Fibroblast of pulmonary artery (primary cell): ENCODE measurements around the gene DBI.

Experiments
- DNase-seq: peaks from one replicate; pipeline ENCODE4 v3.0.0-alpha.2; 2010; ENCODE audit warnings: low read depth
- H3K4me3 ChIP-seq: replicated peaks from 2 replicates; pipeline ENCODE4 v1.5.1; 2011; ENCODE audit warnings: low read depth, mild to moderate bottlenecking, control low read depth, low read length, moderate library complexity
- CTCF ChIP-seq: IDR thresholded peaks from 2 replicates; pipeline ENCODE4 v1.5.1; 2011; ENCODE audit warnings: mild to moderate bottlenecking, control low read depth, low read length, inconsistent platforms; ENCODE audit errors: missing control alignments

The DBI gene

DNA sequence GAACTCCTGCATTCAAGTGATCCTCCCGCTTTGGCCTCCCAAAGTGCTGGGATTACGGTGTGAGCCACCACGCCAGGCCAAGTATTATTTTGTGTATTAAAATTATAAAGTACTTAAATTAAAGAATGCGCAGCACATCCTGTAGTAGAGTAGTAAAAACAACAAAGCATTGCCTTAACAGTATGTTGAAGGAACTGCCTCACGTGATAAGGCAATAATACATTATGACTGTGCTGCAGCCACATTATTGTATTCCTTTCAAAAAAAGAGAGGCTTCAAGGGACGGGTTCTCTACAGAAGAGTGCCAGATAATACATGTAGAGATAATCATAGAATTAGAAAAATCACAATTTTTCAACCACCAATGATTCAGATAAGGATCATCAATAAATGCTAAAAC, 33.8 kb upstream of the DBI start:
- TF ChIP-seq CTCF: no peak
- no peak overlapping the region for H3K4me3 ChIP-seq
- no peak for DNase-seq

DNA sequence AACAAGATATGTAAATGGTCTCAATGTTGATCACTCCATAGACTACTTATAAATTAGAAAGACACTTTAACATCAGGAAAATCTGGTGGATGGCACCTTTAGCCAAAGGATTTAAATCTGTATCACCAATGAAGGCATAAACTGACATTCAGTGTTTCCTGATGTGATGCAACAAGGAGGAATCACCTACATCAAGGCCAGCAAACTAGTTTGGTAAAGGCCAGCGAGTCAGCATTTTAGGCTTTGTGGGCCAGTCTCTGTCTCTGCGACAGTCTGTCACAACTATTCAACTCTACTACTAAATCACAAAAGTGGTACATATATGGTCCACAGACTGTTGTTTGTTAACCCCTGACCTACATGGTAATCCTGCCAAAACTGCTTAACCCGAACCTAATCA, 33.4 kb upstream of the DBI start:
- peak; percentile 8 for DNase-seq
- no peak overlapping the region for H3K4me3 ChIP-seq
- no peak for TF ChIP-seq CTCF

DNA sequence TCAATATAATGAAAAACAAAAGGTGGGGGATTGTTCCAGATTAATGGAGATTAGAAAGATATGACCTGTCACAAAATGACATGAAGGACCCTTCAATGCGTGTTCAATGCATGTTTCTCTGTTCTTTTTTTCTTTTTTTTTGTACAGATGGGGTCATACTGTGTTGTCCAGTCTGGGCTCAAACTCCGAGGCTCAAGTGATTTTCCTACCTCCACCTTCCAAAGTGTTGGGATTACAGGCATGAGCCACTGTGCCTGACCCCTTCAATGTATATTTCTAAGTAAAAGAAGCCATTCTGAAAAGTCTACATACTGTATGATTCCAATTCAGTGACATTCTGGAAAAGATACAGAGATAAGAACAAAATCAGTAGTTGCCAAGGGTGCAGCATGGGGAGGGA, 32.9 kb upstream of the DBI start:
- no peak overlapping the region for H3K4me3 ChIP-seq
- TF ChIP-seq CTCF: no peak
- DNase-seq: no peak

- H3K4me3 ChIP-seq: no peak overlapping the region
- no peak for DNase-seq
- no peak for TF ChIP-seq CTCF
Observed at GRCh38 chr2:119337749-119338148, 29.0 kb upstream of the DBI start.

DNA sequence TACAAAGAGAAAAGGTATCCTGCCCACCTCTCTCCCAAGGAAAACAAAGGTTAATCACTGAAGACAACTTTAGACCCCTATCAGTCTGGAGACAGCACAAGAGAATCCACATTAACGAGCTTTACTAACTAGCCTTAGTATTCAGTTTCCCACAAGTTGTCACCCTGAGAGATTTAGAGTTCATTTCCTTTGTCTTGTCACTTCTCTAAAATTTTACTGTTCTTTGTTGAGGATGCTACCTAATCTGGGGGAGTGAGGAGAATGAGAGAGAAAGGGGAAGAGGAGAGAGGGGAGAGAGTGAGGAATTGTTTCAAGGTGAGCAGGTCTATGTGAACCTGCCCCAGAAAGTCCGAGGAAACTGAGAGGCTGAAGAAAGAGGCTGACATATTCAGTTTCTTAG, 28.5 kb upstream of the DBI start:
- H3K4me3 ChIP-seq: no peak overlapping the region
- no peak for DNase-seq
- no peak for TF ChIP-seq CTCF

- DNase-seq: no peak
- TF ChIP-seq CTCF: no peak
- H3K4me3 ChIP-seq: no peak overlapping the region
Observed at GRCh38 chr2:119338826-119339561, 27.8 kb upstream of the DBI start.

DNA sequence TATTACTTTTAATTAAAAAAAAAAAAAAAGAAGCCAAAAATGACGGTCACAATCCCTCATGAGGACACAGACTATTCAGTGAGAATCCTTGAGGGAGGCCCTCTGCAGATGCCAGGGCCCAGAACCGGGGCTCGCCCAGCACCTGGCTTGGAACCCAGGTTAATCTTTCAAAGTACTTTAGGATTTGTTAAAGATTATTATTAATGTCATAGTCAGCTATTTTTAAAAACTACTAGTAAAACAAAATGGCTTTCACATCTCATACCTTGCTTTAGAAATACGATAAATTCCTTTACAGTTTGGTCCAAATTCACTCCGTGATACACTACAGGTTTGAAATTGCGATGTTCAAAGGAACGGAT, 27.2 kb upstream of the DBI start:
- DNase-seq: no peak
- TF ChIP-seq CTCF: no peak
- no peak overlapping the region for H3K4me3 ChIP-seq
